HG03175 (cell line): ENCODE measurements around the gene GRAP.

Experiments
- ATAC-seq: cut with Tn5 transposase; IDR thresholded peaks from one replicate; pipeline ENCODE4 v1.9.1; 2021; ENCODE audit warnings: mild to moderate bottlenecking, moderate library complexity; ENCODE audit not compliant: unreplicated experiment

GRAP gene

GRCh38 chr17:19019041-19019941, 27.5 kb downstream of the GRAP start:
- no peak for ATAC-seq

- no peak for ATAC-seq
Observed at GRCh38 chr17:19018600-19018950, 28.2 kb downstream of the GRAP start.

GRCh38 chr17:19017804-19018599, 28.8 kb downstream of the GRAP start:
- no peak for ATAC-seq

DNA sequence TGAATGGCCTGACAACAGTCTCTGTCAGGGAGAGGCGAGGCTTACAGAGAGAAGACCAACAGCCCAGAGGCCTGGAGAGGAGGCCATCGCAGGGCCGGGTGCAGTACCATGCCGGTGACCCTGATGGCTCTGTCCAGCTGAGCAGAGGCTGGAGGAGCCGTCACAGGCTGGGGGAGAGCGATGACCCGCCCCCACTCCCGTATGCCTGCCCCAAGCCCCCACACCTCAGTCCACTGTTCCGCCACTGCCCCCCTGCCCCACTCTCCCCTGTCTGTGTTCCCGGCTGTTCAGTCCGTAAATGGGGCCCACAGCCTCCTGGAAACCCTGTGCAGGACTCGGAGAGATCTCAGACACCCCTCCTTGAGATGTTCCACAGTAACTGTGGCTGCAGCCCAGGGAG, 29.4 kb downstream of the GRAP start:
- ATAC-seq: no peak

DNA sequence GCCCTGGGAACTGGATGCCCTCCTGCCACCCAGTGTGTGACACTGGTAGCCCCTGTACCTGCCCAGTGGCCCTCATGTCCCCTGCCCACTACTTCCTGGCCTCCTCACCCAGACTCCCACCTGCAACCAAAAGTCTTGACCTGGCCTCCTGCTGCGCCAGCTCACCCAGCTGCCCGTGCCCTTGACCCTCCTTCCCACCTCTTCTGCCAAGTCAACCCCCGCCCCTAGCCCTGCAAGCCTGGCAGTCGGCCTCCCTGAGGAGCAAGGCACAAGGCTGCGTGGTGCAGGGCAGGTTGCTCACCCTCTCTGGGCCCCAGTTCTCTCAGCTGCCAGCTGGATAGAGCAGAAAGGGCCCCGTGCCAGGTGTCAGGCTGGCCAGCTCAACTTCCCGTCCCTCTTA, 29.9 kb downstream of the GRAP start:
- no peak for ATAC-seq

- no peak for ATAC-seq
Observed at GRCh38 chr17:19016297-19016696, 30.5 kb downstream of the GRAP start.

DNA sequence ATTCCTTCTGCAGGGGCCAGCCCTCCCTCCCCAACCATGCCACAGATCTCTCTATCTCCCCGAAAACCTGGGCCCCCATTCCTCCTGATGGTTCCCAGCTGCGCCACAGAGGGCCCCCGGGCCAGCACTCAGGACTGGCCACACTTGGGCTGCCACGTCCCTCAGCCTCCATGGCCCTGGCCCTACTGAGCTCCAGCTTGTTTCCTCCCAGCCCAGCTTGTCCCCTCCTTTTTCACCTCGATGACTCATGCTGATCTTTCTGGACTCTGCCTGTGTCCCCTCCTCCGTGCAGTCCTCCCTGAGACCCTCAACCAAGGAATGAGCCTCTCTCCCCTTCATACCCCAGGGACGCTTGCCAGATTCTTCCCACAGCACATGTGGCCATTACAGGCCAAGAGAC, 31.3 kb downstream of the GRAP start:
- ATAC-seq: no peak

DNA sequence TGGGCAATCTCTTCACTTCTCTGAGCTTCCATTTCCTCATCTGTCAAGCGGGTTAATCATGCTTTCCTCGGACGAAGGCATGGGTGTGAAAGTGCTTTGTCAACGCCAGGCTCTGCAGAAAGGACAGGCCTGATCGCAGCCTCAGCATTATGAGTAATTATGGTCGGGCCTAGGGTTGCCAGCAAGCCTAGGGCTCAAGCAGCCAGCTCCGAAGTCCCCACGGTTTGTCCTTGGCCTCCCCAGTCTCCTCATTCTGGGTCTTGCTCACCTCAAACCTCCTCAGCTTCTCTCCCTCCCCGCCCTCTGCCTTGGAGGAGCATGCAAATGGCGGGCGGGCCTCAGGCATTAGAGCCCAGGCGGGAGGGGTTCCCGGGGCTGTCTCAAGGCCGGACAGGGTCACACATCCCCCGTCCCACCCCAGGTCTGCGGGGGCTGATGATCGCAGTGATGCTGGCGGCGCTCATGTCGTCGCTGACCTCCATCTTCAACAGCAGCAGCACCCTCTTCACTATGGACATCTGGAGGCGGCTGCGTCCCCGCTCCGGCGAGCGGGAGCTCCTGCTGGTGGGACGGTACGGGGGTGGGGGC, 32.0 kb downstream of the GRAP start:
- ATAC-seq: no peak

DNA sequence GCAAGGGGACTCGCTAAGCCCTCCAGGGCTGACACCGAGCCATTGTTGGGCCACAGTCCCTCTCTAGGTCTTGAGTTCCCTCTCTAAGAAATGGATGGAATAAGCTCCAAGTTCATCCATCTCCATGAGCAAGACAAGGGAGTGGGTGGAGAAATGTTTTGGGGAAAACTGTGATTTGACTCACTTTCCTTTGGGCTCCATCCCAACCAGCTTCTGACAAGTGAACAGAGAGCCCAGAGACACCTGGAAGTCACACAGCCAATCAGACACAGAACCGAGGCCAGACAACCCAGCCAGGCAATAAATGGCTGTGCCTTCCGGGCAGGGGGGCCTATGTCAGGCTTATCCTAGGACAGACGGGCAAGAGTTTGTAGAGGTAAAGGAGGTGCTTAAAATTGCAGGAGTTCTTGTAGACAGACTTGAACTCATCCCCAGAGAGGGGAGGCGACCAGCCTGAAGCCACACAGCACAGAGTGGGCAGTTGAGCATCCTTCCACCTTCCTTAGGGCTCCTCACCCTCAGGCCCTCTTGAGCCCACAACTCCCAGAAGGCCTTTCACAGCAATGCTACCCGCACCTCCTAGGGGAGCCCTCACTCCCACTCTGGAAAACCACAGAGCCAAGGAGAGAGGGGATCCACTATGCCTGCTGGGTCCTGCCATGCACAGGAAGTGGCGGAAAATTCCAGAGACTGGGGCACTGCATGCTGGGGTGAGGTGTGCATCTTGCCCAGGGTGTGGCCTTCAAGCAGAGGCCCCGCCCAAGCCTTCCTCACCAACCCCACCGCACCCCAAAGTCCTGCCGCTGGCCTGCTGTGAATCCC, 32.7 kb downstream of the GRAP start:
- no peak for ATAC-seq

GRCh38 chr17:19013226-19013625, 33.5 kb downstream of the GRAP start:
- ATAC-seq: no peak

- ATAC-seq: no peak
Observed at GRCh38 chr17:19012171-19013080, 34.3 kb downstream of the GRAP start.

DNA sequence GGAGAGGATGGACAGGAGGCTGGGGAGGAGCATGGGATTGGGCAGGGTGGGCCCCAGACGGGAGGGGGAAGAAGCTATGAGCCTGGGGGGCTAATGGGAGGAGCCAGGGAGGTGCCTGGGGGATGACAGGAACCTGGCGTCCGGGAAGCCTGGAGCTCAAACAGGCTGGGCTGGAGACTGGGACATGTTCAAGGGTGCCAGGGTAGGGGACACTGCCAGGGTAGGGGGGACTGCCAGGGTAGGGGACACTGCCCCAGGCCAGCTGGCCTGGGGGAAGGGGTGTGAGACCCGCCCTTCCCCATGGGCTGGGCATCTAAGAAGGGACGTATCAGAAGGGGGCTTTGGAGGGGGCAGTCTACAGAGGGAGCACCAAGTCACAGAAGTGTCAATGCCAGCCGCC, 35.2 kb downstream of the GRAP start:
- ATAC-seq: no peak

DNA sequence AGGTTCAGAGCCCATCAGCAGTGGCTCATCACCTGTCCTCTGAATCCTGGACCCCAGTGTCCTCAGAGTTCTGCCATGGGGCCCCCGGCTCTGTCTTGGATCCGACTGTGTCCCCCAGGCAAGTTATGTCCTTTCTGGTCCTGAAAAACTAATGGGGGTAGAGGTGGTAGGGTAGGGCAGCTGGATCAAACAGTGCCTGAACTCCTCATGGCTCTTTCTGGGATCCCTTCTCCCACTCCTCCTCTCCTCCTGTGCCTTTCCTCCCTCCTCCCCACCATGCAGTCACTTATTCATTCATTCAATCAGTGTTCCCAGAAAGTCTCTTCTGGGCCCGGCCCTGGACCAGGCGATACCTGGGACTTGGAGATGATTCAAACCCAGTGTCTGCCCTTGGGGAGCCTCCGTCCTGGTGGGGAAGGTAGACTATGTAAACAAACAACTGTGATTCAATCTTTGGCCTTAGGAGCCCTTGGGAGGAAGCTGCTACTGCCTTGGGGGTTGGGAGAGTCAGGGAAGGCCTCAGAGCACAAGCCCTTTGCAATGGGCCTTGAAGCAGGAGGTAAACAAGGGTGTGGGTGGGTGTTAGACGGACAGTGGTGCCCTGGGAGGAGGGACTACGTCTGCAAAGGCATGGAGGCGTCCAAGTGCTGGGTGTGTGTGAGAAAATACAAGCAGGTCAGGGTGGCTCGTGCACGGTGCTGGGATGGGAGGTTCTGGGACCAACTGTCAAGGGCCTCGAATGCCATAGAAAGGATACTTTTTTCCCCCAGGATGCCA, 35.8 kb downstream of the GRAP start:
- ATAC-seq: no peak

- ATAC-seq: no peak
Observed at GRCh38 chr17:19009970-19010369, 36.8 kb downstream of the GRAP start.

- no peak for ATAC-seq
Observed at GRCh38 chr17:19006698-19007097, 40.1 kb downstream of the GRAP start.

DNA sequence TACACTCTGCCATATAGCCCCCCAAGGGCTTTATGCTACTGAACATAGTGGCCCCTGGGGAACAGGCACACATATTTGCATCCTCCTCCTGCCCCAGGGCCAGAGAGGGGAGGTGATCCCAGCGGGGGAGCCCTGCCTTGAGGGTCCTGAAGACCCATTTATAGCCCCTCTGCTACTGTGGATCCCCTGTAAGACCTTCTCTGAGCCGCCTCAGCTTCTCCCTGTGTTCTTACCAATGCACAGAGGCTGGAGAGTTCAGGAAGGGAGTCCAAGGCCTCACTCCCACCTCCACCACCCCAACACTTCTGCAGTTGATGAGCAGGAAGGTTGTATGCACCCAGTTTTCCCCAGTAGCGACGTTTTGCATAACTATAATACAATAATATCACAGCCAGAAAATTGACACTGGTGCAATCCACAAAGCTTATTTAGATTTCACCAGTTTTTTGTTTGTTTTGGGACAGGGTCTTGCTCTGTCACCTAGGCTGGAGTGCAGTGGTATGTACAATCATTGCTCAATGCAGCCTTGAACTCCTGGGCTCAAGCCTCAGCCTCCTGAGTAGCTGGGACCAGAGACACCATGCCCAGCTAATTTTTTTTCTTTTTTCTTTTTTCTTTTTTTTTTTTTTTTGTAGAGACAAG, 40.8 kb downstream of the GRAP start:
- ATAC-seq: no peak

DNA sequence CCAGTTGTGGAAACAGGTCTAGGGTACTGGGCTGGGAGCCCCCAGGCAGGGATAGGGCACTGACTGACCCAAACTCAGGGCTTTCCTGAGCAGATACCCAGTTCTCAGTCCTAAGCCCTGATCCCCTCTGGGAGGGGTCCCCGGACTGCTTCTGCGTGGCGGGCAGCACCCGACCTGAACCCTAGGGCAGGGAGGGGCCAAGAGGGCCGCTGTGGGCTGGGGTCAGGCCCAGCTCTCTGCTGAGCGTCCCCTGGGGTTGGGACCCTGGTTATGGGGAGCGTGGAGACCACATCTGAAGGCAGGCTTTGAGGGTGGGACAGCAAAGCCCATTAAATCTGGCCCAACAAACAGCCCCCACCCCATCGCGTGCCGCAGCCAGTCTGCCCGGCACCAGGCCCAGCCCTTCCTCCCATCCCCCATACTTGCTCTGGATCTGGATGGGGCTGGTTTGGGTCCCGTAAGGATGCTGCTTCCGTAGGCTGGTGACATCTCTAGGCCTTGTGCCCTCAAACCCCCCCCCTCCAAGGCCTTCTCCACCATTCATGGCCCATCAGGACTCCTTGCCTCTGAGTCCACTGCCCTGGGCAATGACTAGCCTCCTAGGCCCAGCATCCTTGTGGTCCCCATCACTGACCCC, 41.5 kb downstream of the GRAP start:
- peak; percentile 6 for ATAC-seq
